ENCODE measurements around the gene OSBPL8. TPM values are rescaled to one million over a fixed set of nuclear protein-coding genes. Genes with fewer than 3 reads are reported as not detected.

Gene OSBPL8
- total and polyA plus RNA-seq, 2 of the 8 experiments (the other 6 are each of a cell fraction or from before 2014, with no cell fraction given) = 10.9 to 81.1 TPM

DNA sequence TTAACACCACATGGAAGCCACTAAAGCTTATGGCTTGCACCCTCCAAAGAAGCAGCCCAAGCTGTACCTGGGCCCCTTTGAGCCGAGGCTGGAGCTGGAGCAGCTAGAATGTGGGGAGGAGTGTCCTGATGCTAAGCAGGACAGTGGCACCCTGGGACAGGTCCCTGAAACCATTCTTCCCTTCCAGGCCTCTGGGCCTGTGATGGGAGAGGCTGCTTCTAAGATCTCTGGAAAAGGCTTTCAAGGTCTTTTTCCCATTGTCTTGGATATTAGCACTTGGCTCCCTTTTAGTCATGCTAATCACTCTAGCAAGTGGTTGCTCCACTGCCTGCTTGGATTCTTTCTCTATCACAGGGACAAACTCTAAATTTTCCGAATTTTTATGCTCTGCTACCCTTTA, 40.9 kb downstream of the OSBPL8 start:
- H3K4me3 ChIP-seq (ENCODE audit: extremely low read depth in 1 of 4, insufficient read depth in 2 of 4, low read depth in 3 of 4, low read length in 4 of 4) = peak overlapping the region in 1 of 4 experiments; percentile 7; a peak in 1 of 8 replicates
- no peak overlapping the region; the same call in 1 of the 2 replicates for H3K18ac ChIP-seq (ENCODE audit: extremely low read depth, low read length)
- ChIA-PET CTCF (ENCODE audit: partially characterized antibody) (interaction anchor here (0.6 kb wide), 1 partner anchor 15 kb away, joined by 4 read pairs; no protein-coding TSS in a partner anchor), POLR2A (ENCODE audit: partially characterized antibody) (no interaction called here)
- H3K14ac ChIP-seq (ENCODE audit: insufficient read length) = no peak overlapping the region
- H3K36me3 ChIP-seq (ENCODE audit: control insufficient read depth in 2 of 4, insufficient read depth in 4 of 4, low read length in 3 of 4) = peaks cover 0 to 19% (median 5%) of the 10 kb centered on the region in 4 experiments; a peak in 3 of 8 replicates
- DNase-seq (ENCODE audit: low read depth in 1 of 2, low spot score in 2 of 2) (no peak), FAIRE-seq (no peak)
- no peak overlapping the region for H3K23ac ChIP-seq (ENCODE audit: insufficient read length)
- peaks cover 6% of the 10 kb centered on the region; the same call in 1 of the 2 replicates for H3K79me1 ChIP-seq (ENCODE audit: low read depth, low read length)
- no peak overlapping the region for H3K27ac ChIP-seq (ENCODE audit: low read depth, low read length)
- TF ChIP-seq TCF12 (IDR thresholded peaks at IDR 0.05; ENCODE audit: low read depth, low read length) (no peak), NANOG (IDR thresholded peaks at IDR 0.05; ENCODE audit: insufficient read depth, low read depth, low read length, poor library complexity, severe bottlenecking) (peak; percentile 62), EP300 (IDR thresholded peaks at IDR 0.05; ENCODE audit: borderline replicate concordance in 1 of 2, low read depth in 2 of 2, low read length in 2 of 2) (peak in 1 of 2 experiments; percentile 27; a peak in 1 of 3 replicates), POU5F1 (IDR thresholded peaks at IDR 0.05; ENCODE audit: low read depth, low read length) (peak; percentile 70; the same call in 1 of the 2 replicates)
- no peak overlapping the region for H2BK12ac ChIP-seq (ENCODE audit: low read depth, low read length)
- H3K4ac ChIP-seq (replicated peaks; ENCODE audit: insufficient read length, low read depth, low read length) = no peak overlapping the region
- no peaks in the 10 kb centered on the region; a peak in 2 of 7 replicates for H3K4me1 ChIP-seq (replicated peaks in 1 of 4; ENCODE audit: control insufficient read depth in 3 of 4, insufficient read depth in 4 of 4, low read length in 3 of 4)
- H2BK5ac ChIP-seq (ENCODE audit: low read depth, low read length) = no peak overlapping the region
- H2BK20ac ChIP-seq (ENCODE audit: low read length) = no peak overlapping the region
- no peak overlapping the region for H2AFZ ChIP-seq (ENCODE audit: low read length)
- no peak overlapping the region for H3K9ac ChIP-seq (replicated peaks in 1 of 4; ENCODE audit: extremely low read depth in 1 of 4, low read depth in 3 of 4, low read length in 3 of 4)
- H2AK5ac ChIP-seq (ENCODE audit: low read depth, low read length) = no peak overlapping the region
- H4K20me1 ChIP-seq (replicated peaks in 1 of 2; ENCODE audit: control insufficient read depth in 1 of 2, insufficient read depth in 2 of 2, low read length in 2 of 2) = no peaks in the 10 kb centered on the region
- no peak overlapping the region for H2BK15ac ChIP-seq (ENCODE audit: low read length)
- no peaks in the 10 kb centered on the region for H3K27me3 ChIP-seq (replicated peaks in 1 of 4; ENCODE audit: control insufficient read depth in 3 of 4, extremely low read depth in 1 of 4, insufficient read depth in 3 of 4, low read length in 3 of 4)
- H4K8ac ChIP-seq (ENCODE audit: extremely low read depth, insufficient read depth, low read length) = no peak overlapping the region
- H2BK120ac ChIP-seq (replicated peaks; ENCODE audit: low read depth, low read length) = no peak overlapping the region
- 88% methylated on average over 2 of the region's 2 CpGs; no CpG with 5 or more reads in 1 of the 2 experiments for WGBS, 2 experiments (ENCODE audit: extremely low coverage in 1 of 2, insufficient coverage in 1 of 2, insufficient read length in 1 of 2, insufficient replicate concordance in 2 of 2, low coverage in 1 of 2, low lambda C conversion rate in 2 of 2, missing lambda C conversion rate in 1 of 2)
- H3K56ac ChIP-seq (replicated peaks; ENCODE audit: insufficient read length, low read depth, low read length) = no peak overlapping the region
- no peak overlapping the region for H4K91ac ChIP-seq (replicated peaks; ENCODE audit: insufficient read length, low read length)
- H3K9me3 ChIP-seq (ENCODE audit: insufficient read depth in 2 of 2, low read depth in 1 of 2, low read length in 1 of 2) = peaks cover 23 to 32% of the 10 kb centered on the region in 2 experiments
- H3K79me2 ChIP-seq (ENCODE audit: control insufficient read depth in 1 of 2, insufficient read depth in 2 of 2, low read length in 2 of 2) = peaks cover 2 to 63% of the 10 kb centered on the region in 2 experiments; a peak in 3 of 4 replicates
- no peaks in the 10 kb centered on the region for H3K23me2 ChIP-seq (ENCODE audit: low read depth, low read length)
- no peak overlapping the region for H3K4me2 ChIP-seq (ENCODE audit: insufficient read depth in 1 of 2, low read depth in 2 of 2, low read length in 2 of 2)
- H4K5ac ChIP-seq (ENCODE audit: insufficient read length, low read depth, low read length) = no peak overlapping the region

Data from H1 (cell line).